Epithelial cell of esophagus (primary cell): ENCODE results near the gene PTPRM.

Experiments
- DNase-seq: peaks from one replicate; pipeline ENCODE4 v3.0.0; 2010; ENCODE audit warnings: low read depth
- H3K4me3 ChIP-seq: 2 replicates; pipeline ENCODE4 v1.5.1; 2011; ENCODE audit warnings: mild to moderate bottlenecking, low read length, control low read depth
- TF ChIP-seq, protein P1 (sequence below): IDR thresholded peaks from 2 replicates; pipeline ENCODE4 v1.5.1; 2011; ENCODE audit warnings: low read depth, mild to moderate bottlenecking, low read length, control low read depth, inconsistent platforms; ENCODE audit not compliant: insufficient read depth; ENCODE audit errors: missing control alignments

The PTPRM gene

DNA sequence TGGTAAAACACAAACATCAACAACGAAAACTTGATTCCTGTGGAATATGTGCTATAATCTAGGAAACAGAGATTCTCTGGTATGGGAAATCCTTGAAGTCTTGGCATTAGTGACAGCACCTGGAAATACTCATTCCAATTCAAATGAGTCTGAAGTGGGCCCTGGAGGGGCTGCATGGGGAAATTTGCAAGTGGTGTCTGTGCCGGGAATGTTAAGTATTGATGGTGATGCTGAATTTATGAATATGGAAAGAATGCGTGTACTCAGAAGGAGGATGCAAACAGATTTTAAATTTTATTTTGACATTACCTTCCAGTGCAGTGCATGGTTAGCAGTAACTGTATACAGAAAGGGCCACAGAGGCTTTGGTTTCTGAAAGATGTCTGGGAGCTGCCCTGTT is 37.2 kb downstream of the PTPRM start:
- H3K4me3 ChIP-seq, result no peak overlapping the region
- TF ChIP-seq, protein P1, sequence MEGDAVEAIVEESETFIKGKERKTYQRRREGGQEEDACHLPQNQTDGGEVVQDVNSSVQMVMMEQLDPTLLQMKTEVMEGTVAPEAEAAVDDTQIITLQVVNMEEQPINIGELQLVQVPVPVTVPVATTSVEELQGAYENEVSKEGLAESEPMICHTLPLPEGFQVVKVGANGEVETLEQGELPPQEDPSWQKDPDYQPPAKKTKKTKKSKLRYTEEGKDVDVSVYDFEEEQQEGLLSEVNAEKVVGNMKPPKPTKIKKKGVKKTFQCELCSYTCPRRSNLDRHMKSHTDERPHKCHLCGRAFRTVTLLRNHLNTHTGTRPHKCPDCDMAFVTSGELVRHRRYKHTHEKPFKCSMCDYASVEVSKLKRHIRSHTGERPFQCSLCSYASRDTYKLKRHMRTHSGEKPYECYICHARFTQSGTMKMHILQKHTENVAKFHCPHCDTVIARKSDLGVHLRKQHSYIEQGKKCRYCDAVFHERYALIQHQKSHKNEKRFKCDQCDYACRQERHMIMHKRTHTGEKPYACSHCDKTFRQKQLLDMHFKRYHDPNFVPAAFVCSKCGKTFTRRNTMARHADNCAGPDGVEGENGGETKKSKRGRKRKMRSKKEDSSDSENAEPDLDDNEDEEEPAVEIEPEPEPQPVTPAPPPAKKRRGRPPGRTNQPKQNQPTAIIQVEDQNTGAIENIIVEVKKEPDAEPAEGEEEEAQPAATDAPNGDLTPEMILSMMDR, result no peak
- no peak for DNase-seq

DNA sequence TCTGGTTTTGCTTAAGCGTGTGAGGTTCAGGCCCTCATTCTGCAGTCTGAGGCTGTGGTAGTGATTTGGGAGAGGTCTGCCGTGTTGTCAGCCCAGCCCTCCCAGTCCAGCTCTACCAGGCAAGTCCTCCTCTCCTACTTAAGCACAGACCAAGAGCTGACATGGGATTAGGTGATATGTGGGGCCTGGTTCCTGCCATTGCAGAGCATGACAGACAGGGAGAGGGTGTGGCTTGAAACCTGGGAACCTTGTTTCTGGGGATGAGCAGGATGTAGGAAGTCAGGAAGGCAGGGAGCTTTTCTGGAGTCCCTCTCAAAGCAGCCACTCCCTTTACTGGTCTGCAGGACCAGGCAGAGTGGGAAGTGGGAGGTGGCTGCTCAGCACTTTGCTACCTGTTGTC is 38.6 kb downstream of the PTPRM start:
- H3K4me3 ChIP-seq, result no peak overlapping the region
- no peak for DNase-seq
- TF ChIP-seq, protein P1, result no peak

DNA sequence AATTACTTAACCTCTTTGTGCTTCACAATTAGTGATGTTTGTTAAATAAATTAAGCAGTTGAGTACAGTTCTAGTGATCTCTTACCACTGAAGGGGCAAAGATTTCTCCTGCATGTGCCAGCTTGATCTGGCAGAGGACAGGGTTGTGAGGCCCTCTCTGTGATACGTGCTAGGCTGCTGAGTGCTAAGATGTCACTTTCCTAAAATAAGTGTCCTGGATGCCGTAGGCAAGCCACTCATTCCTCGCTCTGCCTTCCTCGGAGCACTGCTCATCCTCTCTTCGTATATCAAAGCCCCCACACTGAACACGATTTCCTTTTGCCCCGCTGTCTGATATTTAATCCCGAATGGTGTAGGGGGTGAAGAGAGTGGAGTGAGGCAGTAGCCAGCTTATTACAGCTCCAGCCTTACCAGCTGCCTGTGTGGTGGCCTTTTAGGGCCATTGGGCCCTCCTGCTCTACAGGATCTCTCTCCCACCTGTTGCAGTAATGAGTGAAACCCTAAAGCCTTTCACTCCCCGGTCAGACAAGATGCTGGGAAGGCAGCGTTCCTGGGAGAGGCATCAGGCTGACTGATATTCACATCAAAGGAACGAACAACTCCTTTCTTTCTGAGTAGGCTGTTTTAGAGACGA is 40.5 kb downstream of the PTPRM start:
- TF ChIP-seq, protein P1, result no peak
- H3K4me3 ChIP-seq, result no peak overlapping the region
- DNase-seq, result no peak

DNA sequence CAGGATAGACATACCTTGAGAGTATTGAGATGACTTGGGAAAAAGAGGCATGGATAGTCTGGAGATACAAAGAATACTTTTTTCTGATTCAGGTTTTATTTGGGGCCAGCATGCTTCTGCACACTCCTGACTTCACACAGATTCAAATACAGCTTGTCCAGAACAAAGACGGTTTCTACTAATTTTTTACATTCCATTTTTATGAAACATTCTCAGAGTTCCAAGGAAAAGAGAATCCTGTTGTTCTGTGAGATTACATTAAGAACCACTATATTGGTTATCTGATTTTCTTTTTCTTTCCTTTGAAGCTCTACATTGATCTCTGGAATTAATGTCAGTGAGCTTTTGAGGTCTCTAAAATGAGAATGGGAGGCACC is 41.0 kb downstream of the PTPRM start:
- TF ChIP-seq, protein P1, result no peak
- no peak overlapping the region for H3K4me3 ChIP-seq
- no peak for DNase-seq

DNA sequence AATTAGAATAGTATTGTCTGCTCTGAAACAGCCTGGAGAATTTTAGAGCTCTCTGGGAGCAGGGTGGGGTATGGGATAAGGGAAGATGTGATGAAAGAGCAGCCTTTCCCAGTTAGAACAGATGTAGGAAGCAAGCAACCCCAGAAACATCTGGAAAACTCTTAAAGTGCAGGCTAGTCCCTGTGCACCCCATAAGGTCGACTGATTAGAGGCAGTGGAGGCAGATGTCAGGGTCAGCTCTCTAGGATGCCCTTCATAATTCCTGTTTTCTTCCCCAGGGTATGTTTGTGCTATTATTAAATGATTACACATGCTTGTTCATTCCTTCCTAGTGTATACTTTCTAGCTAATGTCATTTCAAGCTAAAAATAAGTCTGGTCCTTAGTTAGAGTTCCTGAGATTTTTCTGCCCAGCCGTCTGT is 41.7 kb downstream of the PTPRM start:
- no peak for DNase-seq
- H3K4me3 ChIP-seq, result no peak overlapping the region
- TF ChIP-seq, protein P1, result no peak

DNA sequence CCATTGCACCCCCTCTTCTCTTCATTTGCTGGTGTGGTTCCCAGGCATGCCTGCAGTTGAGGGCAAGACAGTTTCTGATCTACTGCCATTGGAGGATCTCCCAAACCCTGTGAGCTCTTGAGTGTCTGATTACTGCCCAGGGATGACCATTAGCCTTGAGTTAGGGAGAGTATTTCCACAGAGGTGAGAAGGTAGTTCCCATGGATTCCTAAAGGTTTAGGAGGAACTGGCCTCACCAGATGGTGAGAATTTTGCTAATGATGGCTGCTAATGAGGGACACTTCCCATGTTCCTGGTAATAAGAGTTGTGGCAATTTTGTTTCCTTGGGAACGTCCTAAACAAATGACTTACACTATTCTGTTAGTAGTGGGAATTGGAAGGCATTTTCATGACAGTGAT is 42.5 kb downstream of the PTPRM start:
- no peak overlapping the region for H3K4me3 ChIP-seq
- no peak for DNase-seq
- TF ChIP-seq, protein P1, result no peak

DNA sequence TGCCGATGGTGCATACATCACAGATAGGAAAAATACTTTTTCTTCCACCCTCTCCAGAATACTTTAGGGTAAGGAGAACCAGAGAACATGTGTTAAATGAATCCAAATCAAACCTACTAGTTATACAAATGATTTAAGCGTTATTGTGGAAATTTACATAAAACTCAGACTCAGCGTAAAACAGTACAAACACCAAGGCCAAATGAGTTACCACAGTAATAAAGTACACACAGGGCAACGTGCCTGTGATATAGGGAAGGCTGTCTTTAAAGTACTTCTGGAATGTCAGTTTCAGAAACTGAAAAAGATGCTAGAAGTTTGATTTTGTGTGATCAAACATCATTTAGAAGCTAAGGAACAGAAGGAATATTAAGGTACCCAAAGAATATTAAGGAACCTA is 46.9 kb downstream of the PTPRM start:
- TF ChIP-seq, protein P1, result no peak
- DNase-seq, result no peak
- no peak overlapping the region for H3K4me3 ChIP-seq
